GM19238 (cell line): ENCODE measurements around the gene CPLX3.
A peak's percentile ranks its signal among the peaks of the same experiment; 100 is the strongest.

Source experiments
- DNase-seq: peaks from one replicate; pipeline ENCODE4 v3.0.0; 2011; ENCODE audit warnings: low spot score; ENCODE audit not compliant: insufficient read length

The CPLX3 gene

GRCh38 chr15:74843891-74844299 is 17.5 kb downstream of the CPLX3 start:
- no peak for DNase-seq

GRCh38 chr15:74844319-74845207 is 18.1 kb downstream of the CPLX3 start:
- no peak for DNase-seq

- DNase-seq: no peak
These were observed 18.8 kb downstream of the CPLX3 start for GRCh38 chr15:74845208-74845568.

GRCh38 chr15:74845581-74845980 is 19.2 kb downstream of the CPLX3 start:
- DNase-seq: no peak

GRCh38 chr15:74847432-74847831 is 21.0 kb downstream of the CPLX3 start:
- DNase-seq: no peak

- no peak for DNase-seq
These were observed 24.0 kb downstream of the CPLX3 start for GRCh38 chr15:74850393-74850792.

- no peak for DNase-seq
These were observed 25.5 kb downstream of the CPLX3 start for GRCh38 chr15:74851960-74852359.

- no peak for DNase-seq
These were observed 28.1 kb downstream of the CPLX3 start for GRCh38 chr15:74854453-74855022.

GRCh38 chr15:74855857-74856256 is 29.4 kb downstream of the CPLX3 start:
- no peak for DNase-seq

GRCh38 chr15:74856537-74856936 is 30.1 kb downstream of the CPLX3 start:
- DNase-seq: no peak

GRCh38 chr15:74857082-74857655 is 30.7 kb downstream of the CPLX3 start:
- peak; percentile 69 for DNase-seq

- no peak for DNase-seq
These were observed 31.4 kb downstream of the CPLX3 start for GRCh38 chr15:74857671-74858368.

GRCh38 chr15:74858369-74858740 is 31.9 kb downstream of the CPLX3 start:
- no peak for DNase-seq

- DNase-seq: no peak
These were observed 37.0 kb downstream of the CPLX3 start for GRCh38 chr15:74863239-74864056.

- DNase-seq: no peak
These were observed 37.9 kb downstream of the CPLX3 start for GRCh38 chr15:74864296-74864695.

- no peak for DNase-seq
These were observed 38.9 kb downstream of the CPLX3 start for GRCh38 chr15:74865316-74865715.

- no peak for DNase-seq
These were observed 39.7 kb downstream of the CPLX3 start for GRCh38 chr15:74866090-74866489.

- DNase-seq: no peak
These were observed 41.1 kb downstream of the CPLX3 start for GRCh38 chr15:74867466-74868038.

- no peak for DNase-seq
These were observed 41.6 kb downstream of the CPLX3 start for GRCh38 chr15:74868059-74868458.

GRCh38 chr15:74869372-74869725 is 42.9 kb downstream of the CPLX3 start:
- no peak for DNase-seq
